ENCODE data around the gene PALM3. TPM values are rescaled to one million over a fixed set of nuclear protein-coding genes. Genes with fewer than 3 reads are reported as not detected.
"Not testable (repeated sequence)": the region's sequence is repeated elsewhere in the genome, so short reads cannot be mapped to it uniquely, and the experiment has no call there.

PALM3 gene
- total RNA-seq, 2 donors from 2014 or later, result not detected

DNA sequence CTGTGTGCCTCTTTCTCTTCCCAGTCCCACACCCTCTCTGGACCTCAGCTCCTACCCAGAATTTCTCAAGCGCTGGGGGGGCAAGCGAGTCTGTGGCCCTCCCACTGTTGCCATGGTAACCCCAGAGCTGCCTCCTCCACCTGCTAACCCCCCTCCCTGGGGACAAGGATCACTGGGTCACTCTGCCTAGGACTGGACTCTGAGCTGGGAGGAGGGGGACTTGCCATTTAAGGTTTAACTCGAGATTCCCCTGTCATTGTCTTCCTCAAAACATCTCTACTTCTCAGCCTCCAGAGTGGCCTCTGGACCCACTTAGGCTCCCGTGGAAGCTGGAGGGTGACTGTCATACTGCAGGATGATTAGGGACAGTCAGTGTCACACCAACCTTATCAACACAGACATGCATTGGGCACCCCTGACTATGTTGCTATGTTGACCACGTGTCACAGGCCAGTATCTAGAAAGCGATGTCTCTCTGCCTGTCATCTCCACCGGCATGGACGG, 2.2 kb downstream of the PALM3 start:
- DNase-seq (ENCODE audit: low spot score), result no peak
- H3K27ac Mint-ChIP-seq, result no peak overlapping the region
- peaks cover 21 to 24% of the 10 kb centered on the region in 2 donors for H3K27me3 Mint-ChIP-seq
- H3K36me3 Mint-ChIP-seq, result no peaks in the 10 kb centered on the region
- peaks cover 14% of the 10 kb centered on the region in 2 donors for H3K4me1 Mint-ChIP-seq (ENCODE audit: low read depth in 2 of 2)
- no peak overlapping the region for H3K4me3 Mint-ChIP-seq
- no peak for ATAC-seq
- no peaks in the 10 kb centered on the region for H3K9me3 Mint-ChIP-seq

DNA sequence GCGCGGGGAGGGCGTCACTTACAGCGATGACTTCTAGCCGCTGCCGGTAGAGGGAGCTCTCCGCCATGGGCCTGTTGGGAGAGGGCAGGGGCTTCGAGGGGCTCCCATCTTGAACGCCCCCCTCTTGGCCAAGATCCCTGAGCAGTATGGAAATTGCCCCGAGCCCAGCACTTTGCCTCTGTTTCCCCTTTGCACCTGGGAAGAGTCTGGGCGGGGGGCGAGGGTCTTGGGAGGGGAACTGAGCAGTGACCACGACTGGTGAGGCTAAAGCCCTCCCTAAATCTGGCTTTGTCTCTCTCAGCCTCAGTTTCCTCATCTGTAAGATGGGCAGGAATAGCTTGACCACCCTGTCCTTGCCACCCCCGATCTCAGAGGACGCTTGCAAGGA, 2.8 kb downstream of the PALM3 start:
- no peak overlapping the region for H3K27ac Mint-ChIP-seq
- ATAC-seq (no peak), DNase-seq (ENCODE audit: low spot score) (peak; percentile 61)
- H3K36me3 Mint-ChIP-seq, result no peaks in the 10 kb centered on the region
- no peaks in the 10 kb centered on the region for H3K9me3 Mint-ChIP-seq
- peaks cover 14% of the 10 kb centered on the region in 2 donors for H3K4me1 Mint-ChIP-seq (ENCODE audit: low read depth in 2 of 2)
- H3K27me3 Mint-ChIP-seq, result peaks cover 21 to 24% of the 10 kb centered on the region in 2 donors
- peak overlapping the region; percentile 58 for H3K4me3 Mint-ChIP-seq

DNA sequence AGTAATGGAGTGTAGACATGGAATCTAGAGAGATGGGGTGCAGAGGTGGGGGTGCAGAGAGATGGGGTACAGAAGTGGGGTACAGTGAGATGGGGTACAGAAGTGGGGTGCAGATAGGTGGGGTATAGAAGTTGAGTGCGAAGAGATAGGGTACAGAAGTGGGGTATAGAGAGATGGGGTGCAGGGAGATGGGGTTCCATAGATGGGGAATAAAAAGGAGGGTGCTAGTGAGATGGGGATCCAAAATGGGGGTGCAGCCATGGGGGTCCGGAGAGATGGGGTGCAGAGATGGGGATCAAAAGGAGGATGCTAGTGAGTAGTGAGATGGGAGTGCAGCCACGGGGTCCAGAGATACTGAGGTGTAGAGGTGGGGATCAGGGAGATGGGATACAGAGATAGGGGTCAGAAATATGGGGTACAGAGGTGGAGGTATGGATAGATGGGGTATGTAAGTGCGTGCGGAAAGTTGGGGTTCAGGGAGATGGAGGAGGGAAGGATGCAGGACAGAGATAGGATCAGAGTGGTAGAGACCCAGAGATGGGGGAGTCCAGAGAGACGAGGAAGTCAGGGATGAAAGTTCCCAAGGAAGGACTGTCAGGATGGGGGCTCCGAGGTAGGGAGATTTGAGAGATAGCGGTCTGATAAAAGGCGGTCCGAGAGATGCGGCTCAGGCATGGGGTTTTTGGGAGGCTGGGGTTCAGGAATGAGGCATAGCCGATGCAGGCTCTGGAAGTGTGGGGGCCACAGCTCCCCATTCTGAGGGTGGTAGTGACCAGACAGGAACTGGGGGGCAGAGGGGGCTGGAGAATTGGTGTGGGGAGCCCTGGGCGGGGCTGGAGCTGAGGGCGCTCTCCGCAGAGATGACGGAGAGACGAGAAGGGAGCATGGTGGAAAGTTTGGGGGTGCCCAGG, 3.4 kb downstream of the PALM3 start:
- Mint-ChIP-seq H3K4me1 (ENCODE audit: low read depth in 2 of 2) (peaks cover 14% of the 10 kb centered on the region in 2 donors), H3K27me3 (peaks cover 21 to 24% of the 10 kb centered on the region in 2 donors), H3K27ac (no peak overlapping the region), H3K36me3 (no peaks in the 10 kb centered on the region), H3K9me3 (no peaks in the 10 kb centered on the region), H3K4me3 (peak overlapping the region; percentile 58)
- DNase-seq (ENCODE audit: low spot score) (no peak), ATAC-seq (no peak)

DNA sequence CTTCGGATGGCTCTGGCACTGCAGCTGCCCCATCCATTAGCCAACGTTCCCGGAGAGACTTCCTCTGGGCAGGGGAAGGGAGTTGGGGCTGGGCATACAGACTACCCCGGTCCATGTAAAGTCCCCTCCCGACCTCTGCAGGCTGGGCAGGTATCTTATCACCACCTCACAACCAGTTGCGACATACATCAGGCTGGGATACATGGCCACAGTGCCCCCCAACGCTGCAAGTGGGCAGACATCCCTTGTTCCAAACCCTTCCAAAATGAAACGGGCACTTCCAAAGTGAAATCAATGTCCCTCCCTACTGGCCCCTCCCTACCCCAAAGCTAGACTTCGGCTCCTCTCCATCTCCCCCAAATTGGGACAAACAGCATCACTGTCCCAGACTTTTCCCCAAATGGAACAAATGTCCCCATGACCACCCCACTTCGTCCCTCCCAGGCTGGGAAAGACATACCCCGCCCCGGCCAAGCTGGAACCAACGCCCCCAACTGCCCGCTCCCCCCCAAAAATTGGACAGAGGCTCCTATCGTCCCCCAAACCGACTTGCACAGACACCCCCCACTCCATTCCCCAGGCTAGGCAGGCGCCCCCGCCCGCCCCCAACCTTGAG, 5.0 kb downstream of the PALM3 start:
- DNase-seq (ENCODE audit: low spot score) (no peak), ATAC-seq (no peak)
- no peak overlapping the region for H3K4me3 Mint-ChIP-seq
- H3K27me3 Mint-ChIP-seq, result peaks cover 21 to 24% of the 10 kb centered on the region in 2 donors
- H3K27ac Mint-ChIP-seq, result no peak overlapping the region
- peaks cover 14% of the 10 kb centered on the region in 2 donors for H3K4me1 Mint-ChIP-seq (ENCODE audit: low read depth in 2 of 2)
- H3K36me3 Mint-ChIP-seq, result peaks cover 4% of the 10 kb centered on the region
- no peaks in the 10 kb centered on the region for H3K9me3 Mint-ChIP-seq

DNA sequence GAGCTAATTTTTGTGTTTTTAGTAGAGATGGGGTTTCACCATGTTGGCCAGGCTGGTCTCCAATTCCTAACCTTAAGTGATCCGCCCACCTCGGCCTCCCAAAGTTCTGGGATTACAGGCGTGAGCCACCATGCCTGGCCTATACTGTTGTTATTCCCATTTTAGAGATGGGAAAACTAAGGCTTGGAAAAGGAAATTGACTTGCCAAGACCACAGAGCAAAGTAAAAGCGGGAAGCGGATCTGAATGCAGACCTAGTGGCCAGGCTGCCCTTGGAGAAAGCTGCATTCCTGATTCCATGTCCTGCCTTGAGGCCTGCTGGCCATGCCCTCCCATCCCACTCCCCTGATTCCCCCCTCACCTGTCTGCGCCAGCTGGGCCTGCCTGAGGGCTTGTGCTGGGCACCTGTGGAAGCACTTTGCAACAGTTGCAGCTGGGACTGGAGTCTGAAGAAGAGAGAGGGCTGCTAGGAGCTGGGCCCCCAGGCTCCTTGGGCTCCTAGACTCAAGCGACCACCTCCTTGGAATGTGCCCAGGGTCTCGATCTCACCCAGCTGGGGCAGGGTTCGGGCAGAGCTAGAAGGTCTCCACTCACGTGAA, 5.7 kb downstream of the PALM3 start:
- peaks cover 21 to 24% of the 10 kb centered on the region in 2 donors for H3K27me3 Mint-ChIP-seq
- no peak for ATAC-seq
- no peak for DNase-seq (ENCODE audit: low spot score)
- H3K9me3 Mint-ChIP-seq, result no peaks in the 10 kb centered on the region
- no peak overlapping the region for H3K4me3 Mint-ChIP-seq
- no peak overlapping the region for H3K27ac Mint-ChIP-seq
- peaks cover 4% of the 10 kb centered on the region for H3K36me3 Mint-ChIP-seq
- H3K4me1 Mint-ChIP-seq (ENCODE audit: low read depth in 2 of 2), result peaks cover 14% of the 10 kb centered on the region in 2 donors

DNA sequence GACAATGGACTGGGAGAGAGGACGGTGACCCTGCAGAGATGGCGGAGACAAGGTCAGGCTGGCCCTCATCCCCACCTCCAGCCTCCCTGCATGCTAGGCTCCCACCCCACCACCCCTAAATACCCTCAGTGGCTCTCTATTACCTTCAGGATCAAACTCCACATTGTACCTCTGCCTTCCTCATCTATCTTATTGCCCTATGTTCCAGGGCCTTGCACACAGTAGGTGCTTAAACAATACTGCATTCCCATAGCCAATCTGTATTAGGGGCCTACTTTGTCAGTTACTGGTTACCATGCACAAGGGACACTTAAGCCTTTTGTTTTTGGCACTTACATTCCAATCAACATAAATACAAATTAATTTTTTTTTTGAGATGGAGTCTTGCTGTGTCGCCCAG, 6.5 kb downstream of the PALM3 start:
- no peaks in the 10 kb centered on the region for H3K9me3 Mint-ChIP-seq
- no peak overlapping the region for H3K27ac Mint-ChIP-seq
- peaks cover 14% of the 10 kb centered on the region in 2 donors for H3K4me1 Mint-ChIP-seq (ENCODE audit: low read depth in 2 of 2)
- no peak overlapping the region for H3K4me3 Mint-ChIP-seq
- peaks cover 4% of the 10 kb centered on the region for H3K36me3 Mint-ChIP-seq
- DNase-seq (ENCODE audit: low spot score) (no peak), ATAC-seq (no peak)
- peaks cover 21 to 24% of the 10 kb centered on the region in 2 donors for H3K27me3 Mint-ChIP-seq

DNA sequence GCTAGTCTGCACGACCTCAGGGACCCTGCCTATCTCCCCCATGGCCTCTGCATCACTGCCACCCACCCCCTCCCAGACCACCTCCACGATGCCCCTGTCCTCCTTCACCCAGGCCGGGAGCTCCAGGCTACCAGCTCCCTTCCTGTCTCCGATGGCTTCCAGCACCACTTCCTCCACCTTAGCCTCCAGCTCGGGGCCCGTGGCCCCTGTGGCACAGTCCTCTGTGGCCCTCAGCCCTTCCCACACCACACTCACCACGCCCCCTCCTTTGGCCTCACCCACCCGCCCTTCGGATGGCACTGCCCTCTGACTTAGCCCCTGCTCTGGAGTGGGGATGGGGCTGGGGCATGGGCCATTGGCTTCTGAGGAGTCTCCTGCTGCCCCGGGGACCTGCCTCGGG, 7.2 kb downstream of the PALM3 start:
- H3K27me3 Mint-ChIP-seq, result peaks cover 18 to 21% of the 10 kb centered on the region in 2 donors
- no peak overlapping the region for H3K4me3 Mint-ChIP-seq
- DNase-seq (ENCODE audit: low spot score) (no peak), ATAC-seq (no peak)
- no peak overlapping the region for H3K27ac Mint-ChIP-seq
- H3K9me3 Mint-ChIP-seq, result no peaks in the 10 kb centered on the region
- H3K4me1 Mint-ChIP-seq (ENCODE audit: low read depth in 2 of 2), result peaks cover 14% of the 10 kb centered on the region in 2 donors
- H3K36me3 Mint-ChIP-seq, result peaks cover 4% of the 10 kb centered on the region

DNA sequence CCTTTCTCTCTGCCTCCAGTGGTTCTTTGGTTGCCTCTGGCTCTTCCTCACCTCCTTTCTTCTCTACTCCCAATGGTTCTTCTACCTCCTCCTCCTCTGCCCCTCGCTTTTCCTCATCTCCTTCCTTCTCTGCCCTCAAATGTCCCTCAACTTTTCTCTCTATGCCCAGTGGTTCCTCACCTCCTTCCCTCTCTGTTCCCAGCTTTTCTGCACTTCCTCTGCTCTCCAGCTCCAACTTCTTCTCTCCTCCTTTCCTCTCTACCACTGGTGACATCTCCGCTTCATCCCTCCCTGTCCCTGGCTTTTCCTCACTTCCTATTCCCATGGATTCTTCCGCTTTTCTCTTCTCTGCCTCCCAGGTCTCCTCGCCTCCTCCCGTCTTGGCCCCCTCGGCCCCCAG, 7.8 kb downstream of the PALM3 start:
- H3K9me3 Mint-ChIP-seq, result no peaks in the 10 kb centered on the region
- H3K27ac Mint-ChIP-seq, result no peak overlapping the region
- peaks cover 4% of the 10 kb centered on the region for H3K36me3 Mint-ChIP-seq
- peaks cover 15 to 16% of the 10 kb centered on the region in 2 donors for H3K27me3 Mint-ChIP-seq
- DNase-seq (ENCODE audit: low spot score) (no peak), ATAC-seq (no peak)
- H3K4me3 Mint-ChIP-seq, result no peak overlapping the region
- H3K4me1 Mint-ChIP-seq (ENCODE audit: low read depth in 2 of 2), result peaks cover 14% of the 10 kb centered on the region in 2 donors

DNA sequence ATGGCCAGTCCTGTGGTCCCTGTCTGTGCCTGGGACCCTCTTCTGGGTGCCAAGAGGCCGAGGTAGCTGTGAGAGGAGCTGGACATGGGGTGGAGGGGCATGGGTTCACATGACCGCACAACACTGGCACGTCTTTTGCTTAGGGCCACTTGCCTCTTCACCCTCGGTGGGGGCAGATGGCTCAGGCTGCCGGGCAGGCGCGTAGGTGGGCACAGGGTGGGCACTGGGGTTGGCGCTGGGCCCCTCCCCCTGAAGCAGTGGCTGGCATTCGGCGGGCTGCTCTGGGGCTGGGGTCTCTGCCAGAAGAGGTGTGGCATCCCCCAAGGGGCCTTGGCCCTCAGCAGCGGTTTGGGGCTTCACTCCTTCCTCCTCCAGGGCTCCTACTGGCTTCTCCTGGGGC, 8.4 kb downstream of the PALM3 start:
- H3K9me3 Mint-ChIP-seq, result no peaks in the 10 kb centered on the region
- H3K4me1 Mint-ChIP-seq (ENCODE audit: low read depth in 2 of 2), result peaks cover 10% of the 10 kb centered on the region in 2 donors
- H3K4me3 Mint-ChIP-seq, result no peak overlapping the region
- peaks cover 4% of the 10 kb centered on the region for H3K36me3 Mint-ChIP-seq
- no peak for ATAC-seq
- peaks cover 10% of the 10 kb centered on the region in 2 donors for H3K27me3 Mint-ChIP-seq
- no peak overlapping the region for H3K27ac Mint-ChIP-seq
- no peak for DNase-seq (ENCODE audit: low spot score)

DNA sequence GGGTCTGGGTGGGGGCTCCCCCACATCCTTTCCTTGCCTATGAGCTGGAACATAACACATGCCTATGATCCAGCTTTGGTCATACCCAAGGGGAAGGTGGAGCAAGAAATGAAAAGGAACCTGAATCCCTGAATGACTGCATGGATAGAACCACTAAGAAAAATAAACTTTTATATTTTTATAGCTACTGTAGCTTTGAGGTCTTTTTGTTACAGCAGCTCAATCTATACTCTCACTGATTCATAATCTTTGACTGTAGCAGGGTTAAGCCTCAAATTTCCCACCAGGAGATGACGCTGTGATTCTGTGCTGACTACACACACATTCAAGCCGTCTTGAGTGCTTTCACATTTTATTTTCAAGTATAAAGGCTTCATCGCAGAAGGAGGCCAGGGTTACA, 8.8 kb downstream of the PALM3 start:
- H3K27me3 Mint-ChIP-seq, result peaks cover 5% of the 10 kb centered on the region in 2 donors
- H3K36me3 Mint-ChIP-seq, result peaks cover 4% of the 10 kb centered on the region
- ATAC-seq (no peak), DNase-seq (ENCODE audit: low spot score) (no peak)
- H3K4me1 Mint-ChIP-seq (ENCODE audit: low read depth in 2 of 2), result peaks cover 9 to 10% of the 10 kb centered on the region in 2 donors
- no peaks in the 10 kb centered on the region for H3K9me3 Mint-ChIP-seq
- H3K4me3 Mint-ChIP-seq, result no peak overlapping the region
- no peak overlapping the region for H3K27ac Mint-ChIP-seq

DNA sequence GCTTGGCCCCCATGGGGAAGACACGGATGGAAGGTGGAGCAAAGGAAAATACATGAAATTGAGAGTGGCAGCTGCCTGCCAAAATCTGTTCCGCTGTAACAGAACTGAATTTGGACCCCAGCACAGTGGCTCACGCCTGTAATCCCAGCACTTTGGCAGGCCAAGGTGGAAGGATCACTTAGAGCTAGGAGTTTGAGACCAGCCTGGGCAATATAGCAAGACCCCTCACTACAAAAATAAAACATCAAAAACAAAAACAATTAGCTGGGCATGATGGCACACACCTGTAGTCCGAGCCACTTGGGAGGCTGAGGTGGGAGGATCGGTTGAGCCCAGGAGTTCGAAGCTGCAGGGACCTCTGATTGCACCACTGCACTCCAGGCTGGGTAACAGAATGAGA, 9.4 kb downstream of the PALM3 start:
- no peak for ATAC-seq
- H3K4me3 Mint-ChIP-seq, result no peak overlapping the region
- no peak for DNase-seq (ENCODE audit: low spot score)
- peaks cover 4 to 5% of the 10 kb centered on the region in 2 donors for H3K4me1 Mint-ChIP-seq (ENCODE audit: low read depth in 2 of 2)
- no peak overlapping the region for H3K27ac Mint-ChIP-seq
- H3K36me3 Mint-ChIP-seq, result peaks cover 4% of the 10 kb centered on the region
- no peaks in the 10 kb centered on the region for H3K27me3 Mint-ChIP-seq
- no peaks in the 10 kb centered on the region for H3K9me3 Mint-ChIP-seq

DNA sequence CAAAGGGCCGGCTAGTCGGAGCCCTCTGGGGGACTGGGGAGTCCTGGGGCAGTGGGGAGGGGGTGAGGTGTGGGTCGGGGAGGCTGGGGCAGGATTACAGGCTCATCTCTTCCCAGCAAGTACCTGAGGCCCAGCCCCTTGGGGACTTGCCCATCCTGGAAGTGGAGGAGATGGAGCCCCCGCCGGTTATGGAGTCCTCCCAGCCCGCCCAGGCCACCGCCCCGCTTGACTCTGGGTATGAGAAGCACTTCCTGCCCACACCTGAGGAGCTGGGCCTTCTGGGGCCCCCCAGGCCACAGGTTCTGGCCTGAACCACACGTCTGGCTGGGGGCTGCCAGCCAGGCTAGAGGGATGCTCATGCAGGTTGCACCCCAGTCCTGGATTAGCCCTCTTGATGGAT, 9.9 kb downstream of the PALM3 start:
- Mint-ChIP-seq H3K4me3 (no peak overlapping the region), H3K4me1 (ENCODE audit: low read depth in 2 of 2) (peaks cover 4 to 5% of the 10 kb centered on the region in 2 donors), H3K36me3 (peaks cover 4% of the 10 kb centered on the region), H3K27me3 (no peaks in the 10 kb centered on the region), H3K9me3 (no peaks in the 10 kb centered on the region), H3K27ac (no peak overlapping the region)
- ATAC-seq (peak in 1 of 2 donors; percentile 14), DNase-seq (ENCODE audit: low spot score) (no peak)

DNA sequence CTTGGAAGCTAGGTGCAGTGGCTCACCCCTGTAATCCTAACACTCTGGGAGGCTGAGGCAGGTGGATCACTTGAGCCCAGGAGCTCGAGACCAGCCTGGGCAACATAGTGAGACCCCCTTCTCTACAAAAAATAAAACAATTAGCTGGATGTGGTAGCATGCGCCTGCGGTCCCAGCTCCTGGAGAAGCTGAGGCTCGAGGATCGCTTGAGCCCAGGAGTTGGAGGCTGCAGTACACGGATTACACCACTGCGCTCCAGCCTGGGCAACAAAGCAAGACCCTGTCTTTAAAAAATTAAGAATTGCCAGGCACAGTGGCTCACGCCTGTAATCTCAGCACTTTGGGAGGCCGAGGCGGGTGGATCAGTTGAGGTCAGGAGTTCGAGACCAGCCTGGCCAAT, 10.9 kb downstream of the PALM3 start:
- not testable (repeated sequence) for H3K4me1 Mint-ChIP-seq (ENCODE audit: low read depth in 2 of 2); ATAC-seq; H3K9me3 Mint-ChIP-seq; DNase-seq (ENCODE audit: low spot score); H3K27ac Mint-ChIP-seq; H3K27me3 Mint-ChIP-seq; H3K36me3 Mint-ChIP-seq; H3K4me3 Mint-ChIP-seq

DNA sequence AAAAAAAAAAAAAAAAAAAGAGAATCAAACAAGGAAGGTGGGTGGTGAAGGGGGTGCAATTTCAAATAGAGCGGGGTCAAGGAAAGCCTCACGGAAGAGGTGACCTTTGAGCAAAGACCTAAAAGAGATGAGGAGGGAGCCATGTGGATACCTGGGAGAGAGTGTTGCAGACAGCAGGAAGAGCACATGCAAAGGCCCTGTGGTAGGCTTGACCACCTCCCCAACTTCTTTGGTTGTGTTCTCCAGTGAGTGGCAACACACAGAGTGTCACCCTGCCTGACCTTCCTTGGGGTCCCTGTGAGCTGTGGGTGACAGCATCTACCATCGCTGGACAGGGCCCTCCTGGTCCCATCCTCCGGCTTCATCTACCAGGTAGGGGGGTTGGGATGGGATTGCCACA, 11.4 kb downstream of the PALM3 start:
- no peak for DNase-seq (ENCODE audit: low spot score)
- Mint-ChIP-seq H3K4me3 (no peak overlapping the region), H3K27ac (no peak overlapping the region), H3K36me3 (peaks cover 4% of the 10 kb centered on the region), H3K27me3 (no peaks in the 10 kb centered on the region), H3K9me3 (no peaks in the 10 kb centered on the region), H3K4me1 (ENCODE audit: low read depth in 2 of 2) (peaks cover 4 to 5% of the 10 kb centered on the region in 2 donors)
- no peak for ATAC-seq

Data from natural killer cell treated with Interleukin-12 subunit alpha and Interleukin-12 subunit beta and Interleukin-15 and Interleukin-18, amount 100 ng/mL, for 72 hours (primary cell).